GOT3 (cell line): Measurements from ENCODE around the gene GLDC.
"Not testable (repeated sequence)": the region's sequence is repeated elsewhere in the genome, so short reads cannot be mapped to it uniquely, and the experiment has no call there.

ENCODE experiments used
- DNase-seq: peaks from one replicate; lab custom pipeline; 2025; ENCODE audit warnings: mixed read lengths; lab: John Stamatoyannopoulos, UW

Gene GLDC

GRCh38 chr9:6645355-6646292, at the start of gene GLDC:
Gene GLDC (minus strand): TSS chr9:6645729. CDS start chr9:6645499, 230 bp downstream.
- DNase-seq: no peak

- no peak for DNase-seq
Measured at GRCh38 chr9:6692881-6693361, 47.4 kb upstream of the GLDC start.

- DNase-seq: no peak
Measured at GRCh38 chr9:6692433-6692832, 46.9 kb upstream of the GLDC start.

GRCh38 chr9:6690675-6691070, 45.1 kb upstream of the GLDC start:
- DNase-seq: not testable (repeated sequence)

- DNase-seq: no peak
Measured at GRCh38 chr9:6689893-6690674, 44.6 kb upstream of the GLDC start.

GRCh38 chr9:6687180-6687579, 41.7 kb upstream of the GLDC start:
- no peak for DNase-seq

- DNase-seq: no peak
Measured at GRCh38 chr9:6686396-6686795, 40.9 kb upstream of the GLDC start.

GRCh38 chr9:6681957-6682501, 36.5 kb upstream of the GLDC start:
- DNase-seq: no peak

- peak; percentile 70 for DNase-seq
Measured at GRCh38 chr9:6681147-6681956, 35.8 kb upstream of the GLDC start.

- no peak for DNase-seq
Measured at GRCh38 chr9:6680797-6681146, 35.2 kb upstream of the GLDC start.

- DNase-seq: no peak
Measured at GRCh38 chr9:6677803-6678202, 32.3 kb upstream of the GLDC start.

- DNase-seq: no peak
Measured at GRCh38 chr9:6676254-6676921, 30.9 kb upstream of the GLDC start.

GRCh38 chr9:6675268-6675667, 29.7 kb upstream of the GLDC start:
- no peak for DNase-seq

GRCh38 chr9:6673326-6674025, 27.9 kb upstream of the GLDC start:
- DNase-seq: no peak

- DNase-seq: no peak
Measured at GRCh38 chr9:6672118-6672517, 26.6 kb upstream of the GLDC start.

GRCh38 chr9:6671416-6671815, 25.9 kb upstream of the GLDC start:
- DNase-seq: no peak

GRCh38 chr9:6669881-6670280, 24.4 kb upstream of the GLDC start:
- no peak for DNase-seq

GRCh38 chr9:6667633-6668280, 22.2 kb upstream of the GLDC start:
- no peak for DNase-seq

GRCh38 chr9:6667080-6667479, 21.6 kb upstream of the GLDC start:
- DNase-seq: no peak

- no peak for DNase-seq
Measured at GRCh38 chr9:6665628-6666027, 20.1 kb upstream of the GLDC start.
